Measurements from ENCODE around the gene RBM6.

DNA sequence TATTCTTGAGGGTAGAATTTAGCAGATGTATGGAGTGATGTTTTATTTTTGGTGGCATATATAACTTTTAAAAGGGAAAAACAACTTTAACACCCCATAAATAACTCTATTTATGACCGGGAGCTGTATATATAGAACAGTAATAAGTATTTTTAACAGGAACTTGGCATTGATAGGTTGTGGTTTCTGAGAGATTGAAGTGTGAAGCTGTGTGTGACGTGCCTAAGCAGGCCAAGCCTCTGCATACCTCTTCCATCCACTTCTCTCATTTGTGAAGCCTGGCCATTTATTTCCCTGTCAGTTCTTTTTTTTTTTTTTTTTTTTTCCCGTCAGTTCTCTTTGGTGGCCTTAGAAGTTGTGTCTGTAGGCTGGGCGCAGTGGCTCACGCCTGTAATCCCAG is 171.8 kb downstream of the RBM6 start:
- TF ChIP-seq YY1 (IDR thresholded peaks at IDR 0.05; ENCODE audit: insufficient read depth, insufficient read length): no peak
- no peak for TF ChIP-seq SUZ12 (IDR thresholded peaks at IDR 0.05; ENCODE audit: extremely low read depth, insufficient read depth, insufficient read length)

Data from NT2/D1 (cell line).